Mesendoderm (in vitro differentiated cells): Measurements from ENCODE around the gene PPP1R12B.
"Not testable (repeated sequence)": the region's sequence is repeated elsewhere in the genome, so short reads cannot be mapped to it uniquely, and the experiment has no call there.

Experiments
- DNase-seq: peaks from one replicate; pipeline ENCODE4 v3.0.0; 2013
- H2AK5ac ChIP-seq: 2 replicates; pipeline ENCODE4 v1.6.1; 2013; ENCODE audit warnings: low read length, inconsistent platforms
- H2BK120ac ChIP-seq: 2 replicates; pipeline ENCODE4 v1.6.1; 2013; ENCODE audit warnings: low read depth, mild to moderate bottlenecking, low read length, moderate library complexity, mixed read lengths
- H2BK15ac ChIP-seq: replicated peaks from 2 replicates; pipeline ENCODE4 v1.6.1; 2013; ENCODE audit warnings: low read depth, mild to moderate bottlenecking, moderate library complexity
- H2BK5ac ChIP-seq: 2 replicates; pipeline ENCODE4 v1.6.1; 2013; ENCODE audit warnings: low read length, inconsistent platforms
- H3K18ac ChIP-seq: 2 replicates; pipeline ENCODE4 v1.6.1; 2013; ENCODE audit warnings: mild to moderate bottlenecking, low read length, mixed read lengths
- H3K23ac ChIP-seq: one replicate; pipeline ENCODE4 v1.6.1; 2013; ENCODE audit warnings: low read length
- H3K27ac ChIP-seq: 2 replicates; pipeline ENCODE4 v1.5.1; 2013; ENCODE audit warnings: low read depth, mild to moderate bottlenecking, inconsistent platforms, low read length, moderate library complexity
- H3K27me3 ChIP-seq: 2 replicates; pipeline ENCODE4 v1.6.1; 2013; ENCODE audit warnings: low read length, control low read depth, mild to moderate bottlenecking, inconsistent platforms; ENCODE audit not compliant: insufficient read depth, poor library complexity
- H3K36me3 ChIP-seq: 2 replicates; pipeline ENCODE4 v1.6.1; 2013; ENCODE audit warnings: low read length, inconsistent platforms; ENCODE audit not compliant: control insufficient read depth, insufficient read depth
- H3K4ac ChIP-seq: one replicate; pipeline ENCODE4 v1.6.1; 2013; ENCODE audit warnings: low read depth, mild to moderate bottlenecking, low read length, moderate library complexity
- H3K4me1 ChIP-seq: 2 replicates; pipeline ENCODE4 v1.6.1; 2013; ENCODE audit warnings: low read depth, low read length, inconsistent platforms; ENCODE audit not compliant: control insufficient read depth
- H3K4me2 ChIP-seq: 2 replicates; pipeline ENCODE4 v1.6.1; 2013; ENCODE audit warnings: low read length
- H3K4me3 ChIP-seq: 2 replicates; pipeline ENCODE4 v1.5.1; 2013; ENCODE audit warnings: mild to moderate bottlenecking, low read length
- H3K56ac ChIP-seq: one replicate; pipeline ENCODE4 v1.6.1; 2013; ENCODE audit warnings: low read length
- H3K79me1 ChIP-seq: 2 replicates; pipeline ENCODE4 v1.6.1; 2013; ENCODE audit warnings: low read length, inconsistent platforms
- H3K79me2 ChIP-seq: 2 replicates; pipeline ENCODE4 v1.6.1; 2013; ENCODE audit warnings: mild to moderate bottlenecking, low read length; ENCODE audit not compliant: control insufficient read depth, insufficient read depth
- H3K9ac ChIP-seq: 2 replicates; pipeline ENCODE4 v1.6.1; 2013; ENCODE audit warnings: low read length, inconsistent platforms
- H4K5ac ChIP-seq: one replicate; pipeline ENCODE4 v1.6.1; 2013; ENCODE audit warnings: low read length
- H4K8ac ChIP-seq: one replicate; pipeline ENCODE4 v1.6.1; 2013; ENCODE audit warnings: low read depth, mild to moderate bottlenecking, control low read depth, low read length, moderate library complexity
- WGBS: extraction: QIAGEN DNeasy Blood & Tissue Kit; methylation state at CpG from one replicate; pipeline ENCODE4 v1.1.7; 2013; ENCODE audit warnings: low lambda C conversion rate, missing lambda C conversion rate; ENCODE audit not compliant: insufficient coverage; ENCODE audit errors: extremely low coverage; 5-methylcytosine and 5-hydroxymethylcytosine counted together

PPP1R12B gene

DNA sequence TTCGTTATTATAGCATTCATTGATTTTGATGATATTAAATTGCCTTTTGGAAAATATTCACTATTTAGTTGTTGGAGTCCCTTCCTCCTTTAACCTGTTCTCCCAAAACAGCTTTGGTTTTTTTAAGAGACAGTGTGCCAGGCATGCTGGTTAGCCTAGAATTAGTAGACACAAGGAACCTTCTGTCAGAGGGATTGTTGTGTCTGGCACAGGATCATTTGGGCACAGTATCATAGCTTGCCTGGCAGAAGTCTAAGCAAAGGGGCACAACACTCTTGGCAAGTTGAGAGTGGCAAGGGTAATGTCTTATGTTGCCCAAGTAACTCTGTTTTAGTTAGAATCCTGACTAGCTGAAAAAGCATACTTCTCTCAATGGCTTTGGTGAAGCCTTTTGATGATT is 49.9 kb downstream of the PPP1R12B start:
- H3K4me2 ChIP-seq, H3K56ac ChIP-seq, H3K4me3 ChIP-seq, H4K5ac ChIP-seq, H2BK5ac ChIP-seq, H3K23ac ChIP-seq, H3K4ac ChIP-seq, H2AK5ac ChIP-seq, DNase-seq, H3K27me3 ChIP-seq, H3K79me1 ChIP-seq, H3K18ac ChIP-seq, H3K27ac ChIP-seq, H2BK120ac ChIP-seq, H3K9ac ChIP-seq, H3K36me3 ChIP-seq, H3K79me2 ChIP-seq, H3K4me1 ChIP-seq, H2BK15ac ChIP-seq, H4K8ac ChIP-seq: not testable (repeated sequence)
- no CpG with 5 or more reads among the region's 1 CpG for WGBS

DNA sequence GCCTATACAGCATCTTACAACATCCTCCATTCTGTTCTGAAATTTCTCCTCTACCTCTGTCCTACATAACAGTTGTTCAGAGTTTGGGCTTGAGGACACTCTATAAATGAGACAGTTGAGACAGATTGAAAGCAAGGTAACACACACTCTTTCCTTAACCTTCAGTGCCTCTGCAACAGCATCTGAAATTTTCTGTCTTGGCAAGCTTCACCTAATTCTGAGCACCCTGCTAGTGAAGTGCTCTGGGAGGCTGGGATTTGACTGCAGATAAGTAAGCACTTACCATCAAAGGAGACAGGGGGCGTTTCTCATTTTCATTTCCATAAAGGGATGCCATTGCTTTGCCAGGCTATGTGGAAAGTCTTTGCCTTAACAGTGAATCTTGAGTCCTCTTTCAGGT is 53.3 kb downstream of the PPP1R12B start:
- not testable (repeated sequence) for H3K27ac ChIP-seq, H3K4ac ChIP-seq, H3K79me2 ChIP-seq, H2BK15ac ChIP-seq, H3K18ac ChIP-seq, H4K5ac ChIP-seq, H3K36me3 ChIP-seq, H2BK120ac ChIP-seq, H3K23ac ChIP-seq, H2AK5ac ChIP-seq, H3K79me1 ChIP-seq, H3K9ac ChIP-seq, H3K27me3 ChIP-seq, H2BK5ac ChIP-seq, H3K4me2 ChIP-seq, H3K4me1 ChIP-seq, H3K56ac ChIP-seq, DNase-seq, H4K8ac ChIP-seq, H3K4me3 ChIP-seq
- no CpG with 5 or more reads among the region's 1 CpG for WGBS

GRCh38 chr1:202403381-202403780 is 54.9 kb downstream of the PPP1R12B start:
- not testable (repeated sequence) for H2BK120ac ChIP-seq, H3K27ac ChIP-seq, DNase-seq, H3K4me2 ChIP-seq, H3K9ac ChIP-seq, H4K8ac ChIP-seq, H2BK15ac ChIP-seq, H3K4me1 ChIP-seq, H2BK5ac ChIP-seq, H3K4me3 ChIP-seq, H3K79me1 ChIP-seq, H2AK5ac ChIP-seq, H3K18ac ChIP-seq, H3K27me3 ChIP-seq, H3K56ac ChIP-seq, H3K23ac ChIP-seq, H3K79me2 ChIP-seq, H3K36me3 ChIP-seq, H3K4ac ChIP-seq, H4K5ac ChIP-seq
- no CpG with 5 or more reads among the region's 2 CpGs for WGBS

DNA sequence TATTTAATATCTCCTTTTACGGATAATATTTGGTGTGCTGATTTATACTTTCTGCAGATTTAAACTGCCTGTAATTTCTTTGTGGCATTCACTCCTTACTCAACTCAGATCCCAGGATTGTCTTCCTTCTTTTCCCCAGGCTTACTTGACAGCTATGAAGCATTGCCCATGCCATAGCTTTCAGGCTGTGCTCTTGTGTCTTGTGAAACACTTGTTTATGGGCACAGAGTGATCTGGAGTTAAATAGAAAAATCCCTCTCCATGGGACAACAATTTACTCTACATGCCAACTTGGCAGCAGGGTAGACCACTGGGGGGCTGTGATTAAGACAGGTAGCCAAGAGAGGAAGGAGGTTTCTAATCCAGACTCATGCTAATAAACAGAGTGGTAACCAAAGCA is 57.4 kb downstream of the PPP1R12B start:
- Histone ChIP-seq H3K56ac (no peak overlapping the region), H3K4me3 (no peak overlapping the region), H4K8ac (no peak overlapping the region), H3K9ac (no peak overlapping the region), H3K4ac (no peak overlapping the region), H3K79me1 (no peaks in the 10 kb centered on the region), H2BK5ac (no peak overlapping the region), H2BK15ac (no peak overlapping the region), H3K4me2 (no peak overlapping the region), H4K5ac (no peak overlapping the region), H2BK120ac (no peak overlapping the region), H3K27me3 (no peaks in the 10 kb centered on the region), H3K27ac (no peak overlapping the region), H3K4me1 (peaks cover 2% of the 10 kb centered on the region), H3K79me2 (no peaks in the 10 kb centered on the region), H3K36me3 (no peaks in the 10 kb centered on the region), H2AK5ac (no peak overlapping the region), H3K23ac (no peak overlapping the region), H3K18ac (no peak overlapping the region)
- no CpG with 5 or more reads among the region's 1 CpG for WGBS
- DNase-seq: no peak

DNA sequence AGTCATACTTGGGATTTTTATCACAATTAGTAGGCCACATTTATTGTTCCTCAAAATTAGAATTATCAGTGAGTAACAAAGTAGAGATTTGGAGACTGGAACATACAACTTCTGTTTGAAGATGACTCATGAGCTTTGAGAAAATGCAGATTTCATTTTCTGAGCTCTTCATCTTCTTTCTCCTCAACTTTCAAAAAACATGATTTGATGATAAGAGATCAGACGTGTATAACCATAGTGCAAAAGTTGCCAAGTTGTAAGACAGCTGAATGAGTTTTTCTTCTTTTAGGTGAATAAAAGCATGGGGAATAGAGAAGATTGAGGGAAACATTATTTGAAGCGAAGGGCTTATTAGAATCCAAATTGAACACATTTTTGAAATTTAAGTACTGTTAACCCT is 58.4 kb downstream of the PPP1R12B start:
- not testable (repeated sequence) for DNase-seq, H3K56ac ChIP-seq, H2AK5ac ChIP-seq, H3K4me2 ChIP-seq, H3K79me1 ChIP-seq, H3K4me3 ChIP-seq, H3K9ac ChIP-seq, H3K27me3 ChIP-seq, H3K79me2 ChIP-seq, H2BK120ac ChIP-seq, H3K4ac ChIP-seq, H3K27ac ChIP-seq, H3K23ac ChIP-seq, H4K5ac ChIP-seq, H4K8ac ChIP-seq, H3K36me3 ChIP-seq, H2BK15ac ChIP-seq, H3K4me1 ChIP-seq, H3K18ac ChIP-seq, H2BK5ac ChIP-seq
- WGBS: no CpG with 5 or more reads among the region's 2 CpGs

GRCh38 chr1:202407378-202407777 is 58.9 kb downstream of the PPP1R12B start:
- not testable (repeated sequence) for H3K9ac ChIP-seq, H3K4ac ChIP-seq, H3K18ac ChIP-seq, H3K27ac ChIP-seq, H2BK5ac ChIP-seq, H4K8ac ChIP-seq, H3K4me3 ChIP-seq, H3K79me2 ChIP-seq, H3K4me2 ChIP-seq, H2BK15ac ChIP-seq, H3K23ac ChIP-seq, DNase-seq, H4K5ac ChIP-seq, H3K79me1 ChIP-seq, H2AK5ac ChIP-seq, H3K36me3 ChIP-seq, H3K27me3 ChIP-seq, H3K4me1 ChIP-seq, H3K56ac ChIP-seq, H2BK120ac ChIP-seq
- whole genome bisulfite sequencing: no CpG with 5 or more reads among the region's 2 CpGs
